SK-N-SH (cell line): Measurements from ENCODE around the gene IL31RA.

Experiments
- EP300 ChIP-seq, 2 experiments: IDR thresholded peaks; 2 replicates each; pipeline versions ENCODE4 v1.4.0 to v1.6.1; 2012; ENCODE audit warnings: borderline replicate concordance in 1 of 2, low read depth in 1 of 2, low read length in 1 of 2
- EZH2phosphoT487 ChIP-seq: fragments of 200-600 bp; sonication (generic); IDR thresholded peaks from 2 replicates; pipeline ENCODE4 v1.6.1; 2017; ENCODE audit warnings: low read depth, mixed run types, mild to moderate bottlenecking, antibody characterized with exemption, moderate library complexity, borderline replicate concordance
- NRF1 ChIP-seq: IDR thresholded peaks from 2 replicates; pipeline ENCODE4 v1.6.1; 2012; ENCODE audit warnings: low read depth, mild to moderate bottlenecking, low read length
- RCOR1 ChIP-seq: fragments of 150-350 bp; IDR thresholded peaks from 2 replicates; pipeline ENCODE4 v1.6.1; 2017; ENCODE audit warnings: antibody characterized with exemption, low read length
- REST ChIP-seq: IDR thresholded peaks from 2 replicates; pipeline ENCODE4 v1.6.1; 2012; ENCODE audit warnings: mild to moderate bottlenecking, low read depth, low read length, moderate library complexity
- TF ChIP-seq, protein P1 (sequence below): fragments of 200-600 bp; sonication (generic); IDR thresholded peaks from 2 replicates; pipeline ENCODE4 v1.6.1; 2017; ENCODE audit warnings: antibody characterized with exemption, mild to moderate bottlenecking, moderate library complexity
- TF ChIP-seq, protein P2 (sequence below): fragments of 150-350 bp; IDR thresholded peaks from 2 replicates; pipeline ENCODE4 v1.6.1; 2017; ENCODE audit warnings: antibody characterized with exemption, low read length, low read depth, borderline replicate concordance
- TF ChIP-seq, protein P3 (sequence below): IDR thresholded peaks from 2 replicates; pipeline ENCODE4 v1.4.0; 2012; ENCODE audit warnings: low read depth

GRCh38 chr5:55848783-55849182 is 2.4 kb upstream of the IL31RA start:
- TF ChIP-seq REST = no peak
- TF ChIP-seq EP300 (IDR thresholded peaks at IDR 0.05; ENCODE audit: borderline replicate concordance in 1 of 2, low read depth in 1 of 2, low read length in 1 of 2) = no peak
- TF ChIP-seq, protein P1, sequence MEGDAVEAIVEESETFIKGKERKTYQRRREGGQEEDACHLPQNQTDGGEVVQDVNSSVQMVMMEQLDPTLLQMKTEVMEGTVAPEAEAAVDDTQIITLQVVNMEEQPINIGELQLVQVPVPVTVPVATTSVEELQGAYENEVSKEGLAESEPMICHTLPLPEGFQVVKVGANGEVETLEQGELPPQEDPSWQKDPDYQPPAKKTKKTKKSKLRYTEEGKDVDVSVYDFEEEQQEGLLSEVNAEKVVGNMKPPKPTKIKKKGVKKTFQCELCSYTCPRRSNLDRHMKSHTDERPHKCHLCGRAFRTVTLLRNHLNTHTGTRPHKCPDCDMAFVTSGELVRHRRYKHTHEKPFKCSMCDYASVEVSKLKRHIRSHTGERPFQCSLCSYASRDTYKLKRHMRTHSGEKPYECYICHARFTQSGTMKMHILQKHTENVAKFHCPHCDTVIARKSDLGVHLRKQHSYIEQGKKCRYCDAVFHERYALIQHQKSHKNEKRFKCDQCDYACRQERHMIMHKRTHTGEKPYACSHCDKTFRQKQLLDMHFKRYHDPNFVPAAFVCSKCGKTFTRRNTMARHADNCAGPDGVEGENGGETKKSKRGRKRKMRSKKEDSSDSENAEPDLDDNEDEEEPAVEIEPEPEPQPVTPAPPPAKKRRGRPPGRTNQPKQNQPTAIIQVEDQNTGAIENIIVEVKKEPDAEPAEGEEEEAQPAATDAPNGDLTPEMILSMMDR = no peak
- no peak for TF ChIP-seq EZH2phosphoT487
- TF ChIP-seq, protein P2, sequence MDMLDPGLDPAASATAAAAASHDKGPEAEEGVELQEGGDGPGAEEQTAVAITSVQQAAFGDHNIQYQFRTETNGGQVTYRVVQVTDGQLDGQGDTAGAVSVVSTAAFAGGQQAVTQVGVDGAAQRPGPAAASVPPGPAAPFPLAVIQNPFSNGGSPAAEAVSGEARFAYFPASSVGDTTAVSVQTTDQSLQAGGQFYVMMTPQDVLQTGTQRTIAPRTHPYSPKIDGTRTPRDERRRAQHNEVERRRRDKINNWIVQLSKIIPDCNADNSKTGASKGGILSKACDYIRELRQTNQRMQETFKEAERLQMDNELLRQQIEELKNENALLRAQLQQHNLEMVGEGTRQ = no peak
- no peak for TF ChIP-seq NRF1
- TF ChIP-seq, protein P3, sequence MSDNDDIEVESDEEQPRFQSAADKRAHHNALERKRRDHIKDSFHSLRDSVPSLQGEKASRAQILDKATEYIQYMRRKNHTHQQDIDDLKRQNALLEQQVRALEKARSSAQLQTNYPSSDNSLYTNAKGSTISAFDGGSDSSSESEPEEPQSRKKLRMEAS = no peak
- no peak for TF ChIP-seq RCOR1
